T-helper 1 cell treated with Interleukin-12 subunit alpha and Interleukin-12 subunit beta and Interleukin-4 antibody, amounts not matched to agents 30 ng/mL and 1 ng/mL, for 36 hours (primary cell): ENCODE measurements around the gene MT1H. TPM values are rescaled to one million over a fixed set of nuclear protein-coding genes. Genes with fewer than 3 reads are reported as not detected.
"Not testable (repeated sequence)": the region's sequence is repeated elsewhere in the genome, so short reads cannot be mapped to it uniquely, and the experiment has no call there.

ENCODE experiments used
- intact Hi-C: fragments of 100-400 bp; cut with micrococcal nuclease; formaldehyde crosslinking; loops from one replicate; pipeline ENCODE4 v1.15.1; 2024
- total RNA-seq: library from RNA; stranded (reverse); gene quantifications from 2 replicates; pipeline ENCODE4 v1.2.3, GENCODE V29; 2022

MT1H gene
- total RNA-seq = 2.8 and 4.9 TPM in 2 replicates

DNA sequence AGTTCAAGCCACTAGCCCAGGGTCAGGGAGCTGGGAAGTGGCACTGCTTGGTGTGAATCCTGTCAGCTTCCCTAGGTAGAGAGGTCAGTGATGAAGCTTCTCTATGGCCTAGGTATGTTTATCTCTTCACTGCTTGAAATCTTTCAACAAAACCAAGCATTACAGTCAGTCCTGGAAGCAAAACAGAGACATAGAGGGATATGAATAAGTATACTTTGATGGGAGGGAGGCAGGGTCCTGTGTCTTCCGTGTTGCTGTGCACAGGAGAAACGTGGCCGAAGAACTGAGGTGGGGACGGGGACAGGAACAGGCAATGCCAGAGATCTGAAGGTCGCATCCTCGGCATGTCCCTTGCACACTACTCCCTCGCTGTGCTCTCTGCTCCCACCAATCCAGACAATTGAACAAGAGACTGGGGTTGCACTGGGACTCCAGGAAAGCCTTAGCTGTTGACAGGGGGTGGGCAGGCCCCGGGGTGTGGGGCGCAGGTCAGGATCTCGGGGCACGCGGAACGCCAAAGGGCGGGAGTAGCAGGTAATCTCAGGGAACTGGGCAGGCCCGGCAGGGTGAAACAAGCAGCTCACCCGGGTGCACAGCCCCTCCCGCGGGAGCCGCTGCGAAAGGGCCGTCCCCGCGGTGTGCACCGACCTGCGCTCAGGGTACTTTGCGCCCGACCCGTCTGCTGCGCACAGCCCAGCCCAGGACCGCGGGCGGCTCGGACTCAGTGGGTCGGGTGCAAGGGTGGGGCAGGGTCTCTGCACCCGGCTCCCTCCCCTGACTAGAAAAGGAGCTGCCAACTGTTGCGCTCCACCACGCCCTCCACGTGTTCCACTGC is at the start of gene MT1H:
TSS of gene MT1H (plus strand) at position 810 of the 835 bp plus-strand sequence. CDS start 71 bp downstream, outside the sequence.
- intact Hi-C loops = loop anchor here (2.0 kb wide), 1 partner anchor 14 kb away; the partner anchor contains the start of gene MT1X

DNA sequence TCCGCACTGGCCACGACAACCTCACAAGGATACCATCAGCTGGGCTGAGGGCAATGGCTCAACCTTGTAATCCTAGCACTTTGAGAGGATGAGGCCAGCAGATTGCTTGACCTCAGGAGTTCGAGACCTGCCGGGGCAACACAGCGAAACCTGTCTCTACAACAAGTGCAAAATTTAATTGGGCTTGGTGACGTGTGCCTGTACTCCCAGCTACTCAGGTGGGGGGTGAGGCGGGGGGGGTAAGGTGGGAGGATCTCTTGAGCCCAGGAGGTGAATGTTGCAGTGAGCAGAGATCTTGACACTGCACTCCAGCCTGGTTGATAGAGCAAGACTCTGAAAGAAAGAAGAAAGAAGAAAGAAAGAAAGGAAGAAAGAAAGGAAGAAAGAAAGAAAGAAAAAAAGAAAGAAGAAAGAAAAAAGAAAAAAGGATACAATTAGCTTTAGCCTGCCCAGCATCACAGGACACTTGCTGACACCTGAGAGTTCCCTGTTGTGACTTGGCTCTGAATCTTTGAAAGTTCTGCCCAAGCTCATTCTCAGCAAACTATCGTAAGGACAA is 49.2 kb upstream of the MT1H start:
- intact Hi-C loops = no loop called here

GRCh38 chr16:56621665-56622445 is 47.8 kb upstream of the MT1H start:
- intact Hi-C loops = not testable (repeated sequence)

DNA sequence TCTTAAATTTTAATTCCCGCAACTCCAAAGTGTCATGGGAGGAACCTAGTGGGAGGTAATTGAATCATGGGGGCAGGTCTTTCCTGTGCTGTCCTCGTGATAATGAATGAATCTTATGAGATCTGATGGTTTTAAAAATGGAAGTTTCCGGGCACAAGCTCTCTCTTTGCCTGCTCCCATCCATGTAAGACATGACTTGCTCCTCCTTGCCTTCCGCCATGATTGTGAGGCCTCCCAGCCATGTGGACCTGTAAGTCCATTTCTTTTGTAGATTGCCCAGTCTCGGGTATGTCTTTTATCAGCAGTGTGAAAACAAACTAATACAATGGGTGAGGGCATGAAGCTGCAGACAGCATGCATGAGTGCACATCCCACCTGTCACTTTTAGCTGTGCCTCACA is 46.4 kb upstream of the MT1H start:
- intact Hi-C loops = not testable (repeated sequence)

DNA sequence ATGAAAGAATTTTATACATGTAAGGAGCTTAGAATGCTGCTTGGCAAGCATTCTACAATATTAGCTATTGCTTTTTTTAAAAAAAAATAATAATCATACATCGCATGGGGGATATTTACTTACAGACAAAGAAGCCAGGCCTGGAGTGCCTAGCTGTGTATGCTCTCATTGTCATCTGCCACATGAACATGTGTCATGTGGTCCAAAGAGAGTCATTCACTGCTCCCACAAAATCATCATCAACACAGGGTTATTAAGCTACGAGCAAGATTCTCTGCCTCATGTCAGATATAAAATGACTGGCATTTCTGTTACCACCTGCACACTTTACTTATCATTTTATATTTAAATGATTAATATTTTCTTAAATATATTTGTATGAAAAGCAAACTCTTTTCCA is 46.0 kb upstream of the MT1H start:
- intact Hi-C loops = no loop called here

- intact Hi-C loops = loop anchor here (1.0 kb wide), 8 partner anchors 8 to 77 kb away; partner anchors contain the start of genes MT1F, MT1X and MT2A
Observed at GRCh38 chr16:56625140-56625942, 44.3 kb upstream of the MT1H start, which contains the start of gene MT1E. Gene MT1E, plus strand, starts transcription at chr16:56625781. Its CDS starts 71 bp downstream, at chr16:56625852.

GRCh38 chr16:56625943-56626654 is 43.5 kb upstream of the MT1H start:
- intact Hi-C loops = loop anchor here (1.0 kb wide), 8 partner anchors 8 to 76 kb away; partner anchors contain the start of genes MT1F, MT1X and MT2A

DNA sequence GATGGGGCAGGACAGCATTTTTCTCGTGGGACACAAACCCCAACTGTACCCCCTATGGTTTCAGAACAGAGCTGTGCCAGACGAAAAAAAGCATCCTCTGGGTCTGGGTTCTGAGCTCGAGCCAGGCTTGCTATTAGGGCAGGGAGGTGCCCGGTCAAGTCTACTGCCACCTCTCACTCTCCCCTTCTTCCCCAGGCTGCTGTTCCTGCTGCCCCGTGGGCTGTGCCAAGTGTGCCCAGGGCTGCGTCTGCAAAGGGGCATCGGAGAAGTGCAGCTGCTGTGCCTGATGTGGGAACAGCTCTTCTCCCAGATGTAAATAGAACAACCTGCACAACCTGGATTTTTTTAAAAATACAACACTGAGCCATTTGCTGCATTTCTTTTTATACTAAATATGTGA is 42.9 kb upstream of the MT1H start:
- intact Hi-C loops = no loop called here

GRCh38 chr16:56628486-56629350 is 40.9 kb upstream of the MT1H start:
- intact Hi-C loops = no loop called here

DNA sequence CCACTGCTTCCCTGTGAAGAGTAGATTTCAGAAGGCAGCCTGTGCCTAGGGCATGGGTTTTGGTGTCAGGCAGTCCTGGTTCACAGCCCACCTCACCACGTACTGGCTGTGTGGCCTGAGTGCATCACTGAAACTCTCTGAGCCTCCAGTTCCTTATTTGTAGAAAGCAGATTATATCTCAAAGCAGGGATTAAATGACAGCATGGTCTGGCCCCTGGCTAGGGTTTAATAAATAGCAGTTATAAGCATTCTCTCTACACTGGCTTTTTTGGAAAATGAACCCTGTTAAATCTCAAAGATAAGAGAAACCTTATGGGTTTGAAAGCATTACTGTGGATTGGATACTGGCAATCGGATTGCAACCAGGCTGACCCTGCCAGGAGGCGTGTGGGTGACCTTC is 40.1 kb upstream of the MT1H start:
- intact Hi-C loops = no loop called here

DNA sequence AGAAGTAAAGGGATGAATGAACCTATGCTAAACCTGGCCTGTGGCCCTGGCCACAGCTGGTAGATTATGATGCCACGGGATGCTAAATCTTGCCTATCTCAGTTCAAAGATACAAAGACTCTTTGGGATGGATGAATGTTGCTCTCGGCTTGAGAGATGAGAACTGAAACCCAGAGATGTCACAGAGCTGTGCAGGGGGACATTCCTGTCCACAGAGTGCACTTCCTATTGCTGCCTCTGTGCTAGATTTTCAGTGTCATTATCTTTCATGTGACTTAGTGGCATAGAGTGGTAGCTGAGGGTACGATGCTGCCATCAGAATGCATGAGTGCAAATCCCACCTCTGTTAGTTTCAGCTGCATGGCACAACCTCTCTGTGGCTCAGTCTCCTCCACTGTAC is 39.5 kb upstream of the MT1H start:
- intact Hi-C loops = no loop called here

- intact Hi-C loops = no loop called here
Observed at GRCh38 chr16:56631197-56631596, 38.4 kb upstream of the MT1H start.

- intact Hi-C loops = loop anchor here (1.0 kb wide), 1 partner anchor 54 kb away; no protein-coding TSS in a partner anchor
Observed at GRCh38 chr16:56631832-56632155, 37.8 kb upstream of the MT1H start.

DNA sequence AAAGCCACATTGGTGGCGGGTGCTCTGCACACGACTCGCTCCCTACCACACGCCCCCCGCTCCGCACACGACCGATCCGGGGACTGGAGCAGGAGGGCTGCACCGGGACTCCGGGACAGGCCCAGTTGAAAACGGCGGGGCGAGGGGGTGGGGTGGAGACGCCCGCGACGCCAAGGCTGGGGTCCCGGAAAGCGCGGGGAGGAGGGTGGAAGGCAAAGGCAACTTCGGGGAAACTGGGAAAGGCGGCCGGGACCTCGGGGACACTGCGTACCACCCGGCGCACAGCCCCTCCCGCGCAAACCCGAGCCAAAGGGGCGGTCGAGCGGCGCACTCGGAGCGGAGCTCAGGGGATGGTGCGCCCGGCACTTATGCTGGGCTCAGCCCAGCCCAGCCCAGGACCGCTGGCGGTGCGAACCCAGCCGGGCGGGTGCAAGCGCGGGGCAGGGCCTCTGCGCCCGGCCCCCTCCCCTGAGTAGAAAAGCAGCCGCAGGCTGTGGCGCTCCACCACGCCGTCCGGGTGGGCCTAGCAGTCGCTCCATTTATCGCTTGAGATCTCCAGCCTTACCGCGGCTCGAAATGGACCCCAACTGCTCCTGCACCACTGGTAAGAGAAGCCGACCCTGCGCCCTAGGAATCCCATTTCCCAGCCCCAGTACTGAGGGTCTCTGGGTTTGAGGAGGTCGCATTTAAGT is 37.3 kb upstream of the MT1H start, which contains the start of gene MT1M:
TSS of gene MT1M (plus strand) at position 504 of the 692 bp plus-strand sequence. CDS start at position 577, 73 bp downstream.
- intact Hi-C loops = loop anchor here (1.0 kb wide), 1 partner anchor 55 kb away; no protein-coding TSS in a partner anchor

GRCh38 chr16:56632848-56633365 is 36.7 kb upstream of the MT1H start:
- intact Hi-C loops = loop anchor here (1.0 kb wide), 1 partner anchor 56 kb away; no protein-coding TSS in a partner anchor

GRCh38 chr16:56633535-56633934 is 36.1 kb upstream of the MT1H start:
- intact Hi-C loops = no loop called here

GRCh38 chr16:56634715-56635440 is 34.7 kb upstream of the MT1H start:
- intact Hi-C loops = loop anchor here (1.0 kb wide), 1 partner anchor 10 kb away; the partner anchor contains the start of gene MT1E
